HK-2 (cell line): ENCODE results near the gene AKAP13.
"Not testable (repeated sequence)": the region's sequence is repeated elsewhere in the genome, so short reads cannot be mapped to it uniquely, and the experiment has no call there.

Source experiments
- DNase-seq: peaks from one replicate; pipeline ENCODE4 v3.0.0-alpha.2; 2018; ENCODE audit not compliant: unreplicated experiment

AKAP13 gene

GRCh38 chr15:85412066-85412465 lies 31.7 kb downstream of the AKAP13 start:
- no peak for DNase-seq

- peak; percentile 71 for DNase-seq
These were observed 32.8 kb downstream of the AKAP13 start for GRCh38 chr15:85412956-85413854.

DNA sequence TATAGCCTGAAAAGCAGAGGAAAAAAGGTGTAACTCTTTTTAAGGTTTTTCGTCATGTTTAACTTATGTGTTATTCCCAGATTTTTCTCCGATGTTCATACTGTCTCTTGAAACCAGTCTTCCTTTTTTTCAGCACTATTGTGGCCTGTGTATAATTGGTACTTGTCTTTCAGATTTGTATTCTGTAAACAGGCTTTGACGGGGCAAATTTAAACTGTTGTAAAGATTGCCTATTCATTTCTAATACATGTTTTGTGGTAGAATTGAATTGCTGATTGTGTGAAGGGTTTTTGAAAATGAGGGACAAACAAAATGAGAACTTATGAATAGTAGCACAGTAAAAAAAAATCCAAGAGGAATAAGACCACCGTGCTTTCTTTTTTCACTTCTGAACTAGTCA lies 33.6 kb downstream of the AKAP13 start:
- DNase-seq: no peak

- DNase-seq: no peak
These were observed 34.1 kb downstream of the AKAP13 start for GRCh38 chr15:85414495-85414894.

GRCh38 chr15:85414991-85415390 lies 34.6 kb downstream of the AKAP13 start:
- DNase-seq: no peak

DNA sequence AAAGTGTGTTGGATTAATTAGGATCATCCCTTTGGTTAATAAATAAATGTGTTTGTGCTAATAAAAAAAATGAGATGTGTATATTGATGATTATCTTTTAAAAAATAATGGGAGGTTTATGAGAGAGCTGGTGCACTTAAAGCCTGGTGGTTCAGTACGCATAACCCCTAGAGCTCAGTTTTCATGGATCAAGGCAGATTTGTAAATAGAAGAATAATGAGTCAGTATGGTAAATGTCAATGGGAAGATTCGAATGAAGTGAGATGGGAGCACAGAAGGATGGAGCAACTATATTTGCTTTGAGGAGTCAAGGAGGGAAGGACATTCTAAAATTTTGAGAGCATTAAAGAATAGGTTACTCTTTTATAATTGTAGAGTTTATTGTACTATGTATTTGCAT lies 35.4 kb downstream of the AKAP13 start:
- DNase-seq: no peak

DNA sequence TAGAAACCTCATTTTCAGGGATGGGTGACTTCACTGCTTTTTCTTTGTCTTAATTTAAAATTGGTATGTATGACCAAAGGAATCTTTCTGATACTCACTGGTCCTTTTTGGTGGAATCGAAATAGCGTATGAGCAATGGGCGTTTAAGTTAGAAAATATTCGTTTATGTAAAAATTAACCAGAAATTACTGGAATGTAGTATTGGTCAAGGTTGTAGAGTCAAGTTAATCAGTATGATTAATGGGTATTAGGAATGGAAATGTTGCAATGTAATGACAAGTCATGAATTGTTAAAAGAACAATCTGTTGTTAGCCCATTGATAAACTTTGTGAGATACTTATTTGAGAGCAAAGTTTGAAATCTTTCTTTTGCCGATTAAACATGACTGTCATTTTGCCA lies 36.9 kb downstream of the AKAP13 start:
- DNase-seq: no peak

GRCh38 chr15:85419161-85419560 lies 38.8 kb downstream of the AKAP13 start:
- no peak for DNase-seq

- DNase-seq: no peak
These were observed 40.9 kb downstream of the AKAP13 start for GRCh38 chr15:85421116-85421925.

DNA sequence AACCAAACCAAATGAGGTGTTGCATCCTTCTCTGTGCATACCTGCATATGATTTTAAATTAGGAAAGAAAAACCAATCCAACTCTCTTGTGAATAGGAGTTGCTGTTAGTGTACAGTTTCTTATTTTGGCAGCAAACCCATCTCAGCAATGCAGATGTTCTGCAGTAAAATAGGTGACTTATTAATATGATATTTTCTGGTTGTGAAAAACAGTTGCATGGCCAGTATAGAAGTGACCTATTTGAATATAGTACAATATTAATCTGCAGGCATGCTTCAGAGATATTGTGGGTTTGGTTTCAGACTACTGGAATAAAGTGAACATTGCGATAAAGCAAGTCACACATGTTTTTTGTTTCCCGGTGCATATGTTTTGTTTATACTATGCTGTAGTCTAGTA lies 42.2 kb downstream of the AKAP13 start:
- DNase-seq: no peak

- DNase-seq: no peak
These were observed 42.9 kb downstream of the AKAP13 start for GRCh38 chr15:85423256-85423655.

DNA sequence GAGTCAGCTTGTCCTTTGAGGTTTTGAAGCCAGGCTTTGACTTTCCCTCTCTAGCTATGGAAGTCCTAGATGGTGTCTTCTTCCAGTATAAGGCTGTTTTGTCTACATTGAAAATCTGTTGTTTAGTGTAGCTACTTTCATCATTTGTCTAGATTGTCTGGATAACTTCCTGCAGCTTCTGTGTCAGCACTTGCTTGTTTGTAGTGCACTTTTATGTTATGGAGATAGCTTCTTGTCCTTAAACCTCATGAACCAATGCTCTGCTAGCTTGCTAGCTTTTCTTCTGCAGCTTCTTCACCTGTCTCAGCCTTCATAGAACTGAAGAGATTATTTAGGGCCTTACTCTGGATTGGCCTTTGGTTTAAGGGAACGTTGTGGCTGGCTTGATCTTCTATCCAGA lies 43.8 kb downstream of the AKAP13 start:
- DNase-seq: no peak

GRCh38 chr15:85426481-85426880 lies 46.1 kb downstream of the AKAP13 start:
- no peak for DNase-seq

DNA sequence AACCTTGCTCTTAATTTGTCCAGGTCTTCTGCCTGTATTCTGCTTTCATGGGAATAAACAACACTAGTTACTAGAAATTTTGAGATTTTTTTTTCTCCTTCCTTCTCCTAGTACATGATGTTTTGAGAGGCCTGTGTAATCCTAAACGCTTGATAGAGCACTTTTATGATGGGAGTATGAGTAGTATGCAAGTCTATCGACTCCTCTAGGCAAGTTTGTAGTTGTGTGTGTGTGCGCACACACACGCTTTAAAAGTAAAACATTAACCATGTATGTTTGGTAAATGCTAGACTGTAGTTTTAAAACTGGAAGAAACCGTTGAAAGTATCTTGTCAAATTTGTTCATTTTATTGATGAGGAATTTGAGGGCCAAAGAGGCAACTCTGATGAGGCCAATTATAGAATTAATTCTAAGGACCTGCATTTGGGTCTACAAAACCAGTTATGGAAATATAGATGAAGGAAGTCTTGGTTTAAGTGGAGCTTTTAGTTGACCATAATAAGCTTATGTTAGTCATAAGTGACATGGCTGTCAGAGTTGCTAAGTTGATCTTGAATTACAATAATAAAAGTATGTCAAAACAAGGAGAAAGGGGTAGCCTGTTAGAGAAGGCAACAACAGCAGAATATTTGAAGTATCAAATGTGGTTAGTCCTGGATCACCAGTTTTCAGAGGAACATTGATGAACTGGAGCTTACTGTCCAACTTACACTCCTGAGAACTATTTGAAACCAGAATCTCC lies 47.1 kb downstream of the AKAP13 start:
- no peak for DNase-seq

DNA sequence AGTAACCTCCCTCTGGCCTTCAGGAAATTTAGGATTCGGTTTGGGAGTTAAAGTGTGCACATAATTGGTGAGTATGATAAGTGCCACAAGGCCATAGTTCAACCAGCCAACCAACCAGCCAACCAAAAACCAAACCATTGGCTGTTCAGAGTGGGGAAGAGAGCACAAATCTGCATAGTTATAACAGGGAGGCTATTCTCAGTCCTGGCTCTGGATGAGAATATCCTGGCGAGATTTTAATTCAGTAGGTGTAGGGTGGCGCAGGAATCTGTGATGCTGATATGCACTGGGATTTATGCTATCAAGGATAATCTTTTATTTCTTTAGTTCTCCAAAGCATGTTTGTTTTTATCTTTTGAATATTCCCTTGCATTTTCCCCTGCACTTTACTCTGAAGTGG lies 49.1 kb downstream of the AKAP13 start:
- no peak for DNase-seq

DNA sequence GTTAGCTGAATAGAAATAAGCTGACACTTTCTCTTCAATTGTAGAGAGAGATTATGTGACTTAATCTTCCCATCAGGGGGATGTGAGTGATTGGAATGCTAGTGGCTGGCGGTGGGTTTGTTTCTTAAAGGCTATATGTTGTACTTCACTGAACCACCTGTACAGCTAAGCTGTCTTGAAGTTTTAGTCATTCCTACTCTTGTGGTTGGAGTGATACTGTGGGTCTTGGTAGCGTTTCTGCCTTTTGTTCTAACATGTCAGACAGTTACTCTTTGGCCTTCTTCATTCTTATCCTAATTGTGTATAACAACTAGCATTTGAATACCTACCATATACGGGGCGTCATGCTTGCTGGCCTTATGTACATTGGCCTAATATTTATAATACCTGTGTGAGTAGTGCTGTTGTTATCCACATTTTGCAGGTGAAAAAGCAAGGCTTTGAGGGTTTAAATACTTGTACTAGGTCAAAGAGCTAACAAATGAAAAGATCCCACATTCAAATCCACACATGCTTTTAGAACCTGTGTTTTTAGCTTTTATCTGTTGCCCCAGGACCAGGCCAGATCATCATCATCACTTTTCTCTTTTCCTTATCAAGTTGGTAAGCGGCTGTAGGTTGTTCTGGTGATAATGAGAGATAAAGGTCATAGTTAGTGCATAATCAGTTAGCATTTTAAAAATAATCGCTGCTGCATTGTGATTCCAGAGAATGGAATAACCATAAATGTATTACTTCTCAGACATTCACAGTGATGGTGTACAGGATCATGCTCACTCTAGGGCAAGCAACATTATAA lies 50.2 kb downstream of the AKAP13 start:
- no peak for DNase-seq

GRCh38 chr15:85439996-85440395 lies 59.6 kb downstream of the AKAP13 start:
- no peak for DNase-seq

- DNase-seq: no peak
These were observed 60.0 kb downstream of the AKAP13 start for GRCh38 chr15:85440451-85440850.

GRCh38 chr15:85441854-85442253 lies 61.5 kb downstream of the AKAP13 start:
- DNase-seq: not testable (repeated sequence)

DNA sequence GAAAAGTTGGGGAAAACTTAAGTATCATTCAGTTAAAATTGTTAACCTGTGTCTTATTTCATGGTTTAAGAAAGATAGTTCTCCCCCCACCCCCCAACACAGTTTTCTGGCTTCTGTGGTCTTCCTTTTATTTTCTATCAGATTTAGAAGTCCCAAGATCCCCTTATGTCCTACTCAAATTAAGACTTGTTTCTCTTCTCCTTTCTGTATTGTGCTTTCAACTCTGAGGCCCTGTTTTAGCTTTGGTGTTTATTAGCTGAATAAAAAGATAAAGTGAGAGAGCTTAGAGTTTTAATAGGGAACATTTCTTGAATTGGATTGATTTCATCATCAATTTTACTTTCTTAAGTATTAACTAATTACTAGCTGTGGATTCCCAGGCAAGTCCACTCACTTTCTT lies 62.6 kb downstream of the AKAP13 start:
- DNase-seq: no peak

DNA sequence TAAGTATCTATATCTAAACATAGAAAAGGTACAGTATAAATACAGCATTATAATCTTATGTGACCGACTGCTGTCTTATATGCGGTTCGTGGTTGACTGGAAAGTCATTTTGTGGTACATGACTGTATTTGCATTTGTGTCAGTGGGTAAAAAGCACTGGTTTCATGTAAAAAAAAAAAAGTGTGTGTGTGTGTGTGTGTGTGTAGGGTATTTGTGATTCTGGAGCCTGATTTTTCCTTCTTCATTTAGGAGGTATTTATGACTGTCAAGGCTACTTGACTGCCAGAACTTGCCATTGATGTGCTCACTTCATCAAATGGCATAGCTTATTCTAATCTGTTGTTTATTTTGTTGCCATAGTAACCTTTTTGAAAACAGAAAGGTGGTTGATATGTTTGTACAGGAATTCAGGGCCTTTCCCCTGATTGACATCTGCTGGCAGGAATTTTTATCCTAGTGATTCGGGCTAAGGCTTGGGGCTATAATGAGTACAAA lies 63.2 kb downstream of the AKAP13 start:
- no peak for DNase-seq
